Posterior cingulate gyrus (tissue), 11 donors: ENCODE measurements around the gene LIX1L.

Experiments
- DNase-seq, 10 donors: peaks; one replicate each; pipeline versions ENCODE4 v3.0.0 to v3.0.0-alpha.2; 2020 to 2021; ENCODE audit warnings: mixed read lengths in 3 of 10
- intact Hi-C: fragments of 100-400 bp; cut with DNase I; formaldehyde crosslinking; loops from one replicate; pipeline ENCODE4 v1.15.1; 2023

Gene LIX1L

DNA sequence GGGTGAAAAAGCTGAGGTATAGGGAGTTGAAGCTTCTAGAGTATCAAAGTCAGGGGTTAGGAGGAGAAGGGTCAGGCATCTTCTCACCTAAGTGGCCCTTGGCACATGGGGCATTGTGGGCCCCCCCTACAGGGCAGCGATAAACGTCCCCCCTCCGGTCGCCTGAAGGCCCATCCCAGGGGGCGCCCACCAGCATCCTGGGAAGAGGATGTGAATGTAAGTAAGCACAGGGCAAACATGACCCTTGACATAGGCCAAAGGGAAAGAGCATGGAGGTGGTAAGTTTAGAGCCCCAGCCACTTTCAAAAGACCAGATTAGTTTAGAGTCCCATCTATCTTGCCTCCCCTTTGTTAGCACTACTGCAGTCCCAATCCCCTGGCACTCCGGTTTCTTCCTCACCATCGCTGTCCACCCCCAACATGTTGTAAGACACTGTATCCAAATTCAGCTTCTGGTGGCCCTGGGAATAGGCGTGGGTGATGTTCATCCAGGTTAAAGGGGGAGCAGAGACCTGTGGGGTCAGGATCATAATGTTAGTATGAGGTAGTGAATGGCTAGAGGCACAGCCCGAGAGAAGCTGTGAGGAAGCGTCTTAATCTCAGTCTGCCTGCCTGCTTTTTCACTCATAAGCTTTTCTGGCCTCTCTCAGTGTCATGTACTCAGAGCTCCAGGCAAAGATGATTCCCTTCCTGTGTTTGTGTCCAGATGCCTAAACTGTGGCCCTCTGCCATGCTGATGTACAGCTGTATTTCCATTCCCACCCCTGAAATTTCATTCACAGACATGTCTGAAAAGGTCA, 50.7 kb downstream of the LIX1L start:
- intact Hi-C loops, result no loop called here
- no peak for DNase-seq

- no peak for DNase-seq
- intact Hi-C loops, result no loop called here
Observed at GRCh38 chr1:145901312-145902021, 56.4 kb downstream of the LIX1L start.

- intact Hi-C loops, result no loop called here
- no peak for DNase-seq
Observed at GRCh38 chr1:145898756-145899155, 59.1 kb downstream of the LIX1L start.

DNA sequence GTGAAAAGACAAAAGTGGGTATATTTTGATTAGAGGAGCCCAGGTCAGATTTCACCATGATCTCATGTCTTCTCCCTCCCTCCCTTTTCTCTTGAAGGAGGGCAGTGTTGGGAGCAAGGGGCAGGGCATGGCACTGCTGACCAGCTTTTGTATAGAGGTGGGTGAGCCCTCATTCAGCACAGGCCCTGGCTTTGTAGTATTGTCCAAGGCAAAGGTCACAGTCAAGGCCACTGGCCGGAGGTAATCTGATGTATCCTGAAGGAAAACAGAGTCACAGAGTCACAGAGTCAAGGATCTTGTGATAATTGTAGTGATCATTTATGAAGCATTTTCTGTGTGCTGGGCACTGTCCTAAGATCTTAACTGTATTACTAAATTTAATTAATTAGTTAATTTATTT, 59.8 kb downstream of the LIX1L start:
- DNase-seq, result no peak
- intact Hi-C loops, result no loop called here

DNA sequence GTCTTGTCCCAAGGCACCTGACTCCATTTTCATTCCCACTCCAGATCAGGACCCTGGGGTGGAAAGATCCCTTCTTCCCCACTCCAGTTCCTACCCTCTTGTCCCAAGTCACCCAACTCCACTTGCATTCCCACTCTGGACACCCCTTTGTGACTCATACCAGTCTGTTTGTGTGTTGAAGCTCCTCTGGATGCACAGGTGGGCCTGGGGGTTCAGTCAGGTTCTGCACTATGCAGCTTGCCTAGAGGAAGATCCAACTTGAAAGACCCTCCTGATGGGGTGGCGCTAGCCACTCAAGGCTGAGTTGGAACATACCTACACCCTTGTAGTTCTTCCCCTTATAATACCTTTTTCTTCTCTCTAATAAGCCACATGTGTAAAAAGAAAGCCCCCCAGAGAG, 62.3 kb downstream of the LIX1L start:
- no peak for DNase-seq
- intact Hi-C loops, result no loop called here

GRCh38 chr1:145893306-145894055, 64.3 kb downstream of the LIX1L start:
- intact Hi-C loops, result loop anchor here (2.0 kb wide), 1 partner anchor 63 kb away; no protein-coding TSS in a partner anchor

DNA sequence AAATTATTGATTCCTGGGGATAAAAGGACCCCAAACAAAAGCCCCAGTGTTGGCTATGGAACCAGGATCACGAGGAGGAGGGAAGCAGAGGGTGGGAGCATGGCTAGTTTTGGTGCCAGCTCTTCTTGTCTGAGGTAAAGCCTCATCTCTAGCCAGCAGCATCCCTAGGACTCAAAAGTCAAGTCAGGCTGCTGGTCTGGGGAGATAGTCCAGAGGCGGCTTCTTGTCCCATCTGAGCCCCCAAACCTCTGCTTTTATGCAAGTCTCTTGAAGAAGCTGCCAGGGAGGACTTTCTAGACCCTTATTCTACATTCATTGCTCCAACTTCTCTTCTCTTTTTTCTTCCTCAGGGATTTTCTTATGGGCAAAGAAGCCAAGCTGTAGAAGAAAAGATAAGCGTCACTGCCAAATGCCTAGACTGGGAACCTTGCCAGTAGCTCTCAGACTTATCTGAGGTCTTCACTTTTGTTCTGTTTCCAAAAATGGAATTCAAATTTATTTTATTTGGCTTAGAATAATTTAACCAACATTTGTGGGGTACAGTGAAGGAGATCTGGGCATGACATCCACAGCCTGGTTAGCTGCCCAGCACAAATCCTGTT, 65.2 kb downstream of the LIX1L start:
- intact Hi-C loops, result loop anchor here (1.0 to 2.0 kb wide), 3 partner anchors 16 to 120 kb away; no protein-coding TSS in a partner anchor
- DNase-seq, result no peak

More at GRCh38 chr1:145893306-145894055, 64.3 kb downstream of the LIX1L start:
- no peak for DNase-seq

- intact Hi-C loops, result loop anchor here (1.0 to 2.0 kb wide), 3 partner anchors 16 to 120 kb away; no protein-coding TSS in a partner anchor
- peak; percentile 85 to 98 (median 94) for DNase-seq
Observed at GRCh38 chr1:145891587-145892485, 66.0 kb downstream of the LIX1L start.

GRCh38 chr1:145891143-145891542, 66.7 kb downstream of the LIX1L start:
- intact Hi-C loops, result no loop called here
- DNase-seq, result no peak

- no peak for DNase-seq
- intact Hi-C loops, result no loop called here
Observed at GRCh38 chr1:145889722-145890121, 68.1 kb downstream of the LIX1L start.

- intact Hi-C loops, result no loop called here
- no peak for DNase-seq
Observed at GRCh38 chr1:145887631-145888030, 70.2 kb downstream of the LIX1L start.

- intact Hi-C loops, result no loop called here
Observed at GRCh38 chr1:145886816-145887215, 71.0 kb downstream of the LIX1L start.

GRCh38 chr1:145886390-145886789, 71.4 kb downstream of the LIX1L start:
- intact Hi-C loops, result no loop called here
- DNase-seq, result no peak

More at GRCh38 chr1:145886816-145887215, 71.0 kb downstream of the LIX1L start:
- no peak for DNase-seq

DNA sequence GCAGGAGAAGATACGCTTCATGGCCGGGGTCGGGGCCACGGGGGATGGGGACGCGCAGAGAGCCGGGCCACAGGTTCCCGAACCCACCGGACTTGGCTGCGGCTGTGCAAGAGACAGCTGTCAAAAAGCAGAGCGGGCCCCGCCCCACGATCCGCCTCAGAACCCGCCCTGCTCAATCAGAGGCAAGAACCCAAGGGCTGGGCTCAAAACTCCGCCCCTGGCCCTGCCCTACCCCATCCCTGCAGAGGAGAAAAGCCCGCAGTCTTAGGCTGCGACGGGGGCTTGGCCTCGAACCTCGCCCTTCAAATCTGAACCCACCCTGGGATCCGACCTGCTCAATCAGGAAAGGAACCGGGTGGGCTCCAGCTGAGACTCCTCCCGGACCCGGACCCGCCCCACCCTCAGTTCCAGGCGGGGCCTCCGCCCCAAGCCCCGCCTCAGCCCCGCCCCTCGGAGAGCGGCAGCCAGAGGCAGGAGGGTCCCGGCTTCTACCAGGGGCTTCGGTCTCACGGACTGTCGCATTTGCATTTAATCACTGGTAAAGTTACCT, 72.0 kb downstream of the LIX1L start, which contains the start of gene ANKRD35:
TSS of gene ANKRD35 (minus strand) at position 129 of the 550 bp plus-strand sequence. CDS start at position 21, 108 bp downstream.
- peak; percentile 74 to 98 (median 88) for DNase-seq
- intact Hi-C loops, result no loop called here

DNA sequence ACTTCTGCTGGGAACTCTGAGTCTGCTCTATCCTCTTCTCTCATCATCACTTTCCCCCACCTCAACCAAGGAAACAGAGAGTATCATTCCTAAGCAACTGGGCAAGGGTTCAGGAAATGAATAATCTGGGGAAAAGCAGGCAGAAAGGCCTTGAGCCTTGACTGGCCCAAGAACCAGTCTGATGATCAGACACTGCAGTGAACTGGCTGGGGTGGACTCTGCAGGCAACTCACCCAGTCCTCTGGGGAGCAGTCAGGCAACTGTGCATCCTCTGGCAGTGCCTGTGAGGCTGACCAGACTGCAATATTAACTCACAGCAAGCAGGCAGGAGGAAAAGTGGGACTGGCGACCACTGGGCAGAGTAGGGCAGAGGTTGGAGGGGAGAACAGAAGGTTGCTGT, 73.1 kb downstream of the LIX1L start:
- no peak for DNase-seq
- intact Hi-C loops, result no loop called here
